GM12891 (cell line): Measurements from ENCODE around the gene SLC4A3.

Experiments
- POLR2A ChIP-seq: IDR thresholded peaks from 2 replicates; pipeline ENCODE4 v1.6.1; 2011; ENCODE audit warnings: low read depth, low read length, control low read depth
- POLR2AphosphoS5 ChIP-seq: IDR thresholded peaks from 2 replicates; pipeline ENCODE4 v1.6.1; 2011; ENCODE audit warnings: low read depth, low read length, control low read depth
- POU2F2 ChIP-seq: IDR thresholded peaks from 2 replicates; pipeline ENCODE4 v1.6.1; 2011; ENCODE audit warnings: low read depth, mild to moderate bottlenecking, control low read depth, low read length, moderate library complexity
- TAF1 ChIP-seq: IDR thresholded peaks from 2 replicates; pipeline ENCODE4 v1.6.1; 2011; ENCODE audit warnings: low read depth, low read length, control low read depth

- TF ChIP-seq POLR2A (no peak), POLR2AphosphoS5 (no peak), TAF1 (no peak), POU2F2 (no peak)
Observed at GRCh38 chr2:219631904-219632759, 4.7 kb downstream of the SLC4A3 start.
